Right lung (tissue), 5 donors: ENCODE data around the gene HES6. TPM values are rescaled to one million over a fixed set of nuclear protein-coding genes. Genes with fewer than 3 reads are reported as not detected.
"Not testable (repeated sequence)": the region's sequence is repeated elsewhere in the genome, so short reads cannot be mapped to it uniquely, and the experiment has no call there.

Experiments
- DNase-seq, 2 donors: peaks; one replicate each; pipeline ENCODE4 v3.0.0-alpha.2; 2013
- polyA plus RNA-seq, 5 donors: library from polyadenylated mRNA; unstranded; fragments of 120-200 nt; gene quantifications; one replicate each; pipeline versions ENCODE4 v1.2.1 to v1.2.3, GENCODE V29; 2013; ENCODE audit warnings: inconsistent platforms in 1 of 5, low replicate concordance in 1 of 5; ENCODE audit not compliant: insufficient read length in 5 of 5, insufficient read depth in 1 of 5

Gene HES6
- polyA plus RNA-seq, 5 donors: 2.3 to 8.2 (median 3.9) TPM

DNA sequence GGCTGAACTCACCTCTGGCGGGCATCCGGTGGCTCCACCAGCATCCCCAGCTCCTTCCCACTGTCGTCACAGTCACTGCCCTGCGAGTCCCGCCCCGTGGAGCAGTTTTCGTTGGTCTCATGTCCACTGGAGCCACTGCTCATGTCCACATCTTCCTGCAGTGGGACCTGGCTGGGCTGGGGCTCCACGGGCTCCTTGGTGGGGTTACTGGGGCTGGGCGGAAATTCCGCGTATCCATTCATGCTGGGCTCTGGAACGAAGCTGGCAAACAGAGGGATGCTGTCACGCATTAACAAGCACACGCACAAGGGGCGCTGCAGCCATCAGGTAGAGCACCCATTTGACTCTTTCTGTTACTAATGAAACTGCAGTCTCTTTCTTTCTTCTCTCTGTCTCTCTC lies 37.9 kb upstream of the HES6 start:
- no peak for DNase-seq

DNA sequence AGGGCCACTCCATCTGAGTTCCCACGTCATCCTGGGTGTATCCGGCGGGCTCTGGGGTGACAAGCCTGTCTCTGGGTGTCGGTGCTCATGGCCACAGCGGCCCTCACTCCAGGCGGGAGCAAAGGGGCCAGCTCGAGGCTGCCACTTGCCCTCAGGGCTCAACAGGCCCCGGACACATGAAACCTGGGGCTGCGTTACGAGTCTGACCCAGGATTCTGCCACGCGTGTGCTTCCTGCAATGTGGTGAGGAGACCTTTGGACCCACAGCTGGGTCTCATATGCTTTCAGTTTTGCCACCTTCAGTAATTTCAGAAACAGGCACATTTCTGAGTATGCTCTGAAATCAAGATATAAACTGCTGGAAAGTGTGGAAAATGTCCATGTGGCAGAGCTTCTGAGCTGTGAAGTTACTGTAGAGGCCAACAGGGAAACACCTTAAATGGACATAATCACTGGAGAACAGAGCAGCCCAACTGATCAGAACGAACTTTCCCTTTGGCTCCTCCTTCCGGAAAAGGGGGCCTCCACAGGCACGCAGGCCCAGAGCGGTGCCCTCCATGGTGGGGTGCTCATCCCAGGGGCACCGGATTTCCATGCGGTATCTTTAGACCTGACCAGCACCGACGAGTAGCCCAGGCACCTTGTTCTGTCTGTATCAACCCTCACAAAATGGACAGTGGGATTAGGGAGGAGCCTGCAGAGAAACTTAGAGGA lies 34.5 kb upstream of the HES6 start:
- no peak for DNase-seq

DNA sequence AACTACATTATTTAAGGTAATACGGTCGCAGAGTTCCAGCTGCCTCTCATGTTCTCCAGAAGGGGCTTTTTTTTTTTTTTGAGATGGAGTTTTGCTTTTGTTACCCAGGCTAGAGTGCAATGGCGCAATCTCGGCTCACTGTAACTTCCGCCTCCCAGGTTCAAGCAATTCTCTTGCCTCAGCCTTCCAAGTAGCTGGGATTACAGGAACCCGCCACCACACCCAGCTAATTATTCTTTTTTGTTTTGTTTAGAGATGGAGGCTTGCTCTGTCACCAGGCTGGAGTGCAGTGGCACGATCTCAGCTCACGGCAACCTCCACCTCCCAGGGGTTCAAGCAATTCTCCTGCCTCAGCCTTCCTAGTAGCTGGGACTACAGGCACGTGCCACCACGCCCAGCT lies 33.6 kb upstream of the HES6 start:
- not testable (repeated sequence) for DNase-seq

DNA sequence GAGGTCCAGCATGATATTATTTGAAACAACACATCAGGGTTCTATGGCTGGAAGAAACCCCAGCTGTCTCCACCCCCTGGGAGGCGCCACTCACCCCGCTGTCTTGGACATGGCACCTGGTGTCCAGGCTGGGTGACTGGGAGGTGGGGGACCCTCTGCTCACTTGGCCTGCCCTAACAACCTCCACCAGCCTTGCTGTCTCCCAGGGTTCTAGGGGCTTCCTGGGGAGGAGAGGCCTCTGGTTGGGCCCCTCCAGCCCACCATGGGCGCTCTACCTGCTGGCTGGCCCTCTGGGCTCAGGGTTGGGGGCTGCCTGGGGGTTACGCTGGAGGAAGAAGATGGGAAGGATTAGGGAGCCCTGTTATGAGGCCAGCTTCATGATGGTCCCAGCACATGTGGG lies 32.3 kb upstream of the HES6 start:
- DNase-seq: no peak

DNA sequence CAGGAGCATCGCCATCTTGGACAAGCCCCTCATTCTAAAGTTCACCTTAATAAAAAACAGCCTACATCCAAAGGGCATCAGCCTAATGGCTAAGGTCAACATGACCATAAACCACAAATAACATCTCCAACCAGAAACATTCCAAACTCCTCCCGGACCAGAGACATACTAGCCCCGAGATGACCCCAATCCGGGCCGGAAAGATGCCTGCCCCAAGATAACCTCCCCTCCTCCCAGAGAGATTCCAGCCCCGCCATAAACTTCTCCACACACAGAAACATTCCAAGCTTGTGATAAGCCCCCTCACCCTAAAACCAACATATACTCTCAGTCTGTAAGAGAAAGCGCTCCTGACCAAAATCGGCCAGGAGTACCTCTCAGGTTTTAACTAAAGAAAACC lies 31.8 kb upstream of the HES6 start:
- not testable (repeated sequence) for DNase-seq

DNA sequence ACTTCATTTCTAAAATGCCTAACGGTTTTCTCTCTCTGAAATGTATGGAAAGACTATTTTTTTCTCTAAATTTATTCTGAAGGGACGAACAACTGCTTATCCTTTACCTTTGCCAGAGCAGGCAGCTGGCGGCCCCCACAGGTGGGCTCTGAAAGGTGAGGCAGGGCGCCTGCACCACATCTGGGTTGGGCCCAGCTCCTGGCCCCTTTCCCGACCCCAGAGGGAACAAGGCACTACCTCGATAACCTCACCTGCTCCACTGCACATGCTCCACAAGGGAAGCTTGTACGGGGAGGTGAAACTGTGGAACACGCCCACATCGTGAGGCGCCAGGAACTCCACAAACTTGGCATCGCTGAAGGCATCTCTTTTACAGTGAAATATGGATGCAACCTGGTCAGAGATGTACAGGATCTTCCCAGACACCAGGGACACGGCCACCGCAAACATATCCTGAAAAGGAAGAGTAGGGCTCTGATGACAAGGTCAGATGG lies 31.3 kb upstream of the HES6 start:
- no peak for DNase-seq

DNA sequence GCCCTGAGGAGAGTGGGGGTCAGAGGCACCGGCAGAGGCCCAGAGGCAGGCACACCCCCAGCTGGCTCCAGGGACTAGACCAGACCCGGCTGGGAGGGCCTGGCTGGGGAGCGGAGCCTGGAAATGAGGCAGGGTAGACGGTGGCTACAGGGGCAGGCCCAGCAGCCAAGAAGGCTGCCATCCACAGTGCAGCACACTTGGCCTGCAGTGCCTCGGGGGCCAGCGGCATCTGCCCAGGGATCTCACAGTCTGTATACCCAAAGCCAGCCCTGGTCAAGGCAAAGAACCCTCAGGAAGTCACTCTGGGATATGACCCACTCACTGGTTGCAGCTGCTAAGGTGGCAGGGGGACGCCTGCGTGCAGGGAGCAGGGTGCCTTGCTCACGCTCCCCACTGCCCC lies 30.8 kb upstream of the HES6 start:
- DNase-seq: no peak

DNA sequence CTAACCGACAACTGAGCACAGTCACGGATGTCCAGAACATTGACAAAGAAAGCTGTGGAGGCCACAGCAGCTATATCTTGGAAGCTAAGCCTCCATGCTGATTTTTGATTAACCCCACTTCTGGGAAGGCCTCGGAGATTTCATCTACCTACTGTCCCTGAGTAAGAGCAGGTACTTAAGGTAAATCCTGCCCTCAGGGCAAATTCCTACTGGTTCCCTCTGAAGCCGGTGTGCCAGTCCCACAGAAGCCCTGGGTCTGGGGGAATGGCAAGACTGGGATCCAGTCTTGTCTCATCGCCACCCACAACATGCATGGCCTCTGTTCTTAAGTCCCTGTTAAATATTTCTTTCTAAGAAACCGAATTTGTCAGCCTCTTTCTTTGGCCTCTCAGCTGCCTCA lies 29.9 kb upstream of the HES6 start:
- DNase-seq: no peak

DNA sequence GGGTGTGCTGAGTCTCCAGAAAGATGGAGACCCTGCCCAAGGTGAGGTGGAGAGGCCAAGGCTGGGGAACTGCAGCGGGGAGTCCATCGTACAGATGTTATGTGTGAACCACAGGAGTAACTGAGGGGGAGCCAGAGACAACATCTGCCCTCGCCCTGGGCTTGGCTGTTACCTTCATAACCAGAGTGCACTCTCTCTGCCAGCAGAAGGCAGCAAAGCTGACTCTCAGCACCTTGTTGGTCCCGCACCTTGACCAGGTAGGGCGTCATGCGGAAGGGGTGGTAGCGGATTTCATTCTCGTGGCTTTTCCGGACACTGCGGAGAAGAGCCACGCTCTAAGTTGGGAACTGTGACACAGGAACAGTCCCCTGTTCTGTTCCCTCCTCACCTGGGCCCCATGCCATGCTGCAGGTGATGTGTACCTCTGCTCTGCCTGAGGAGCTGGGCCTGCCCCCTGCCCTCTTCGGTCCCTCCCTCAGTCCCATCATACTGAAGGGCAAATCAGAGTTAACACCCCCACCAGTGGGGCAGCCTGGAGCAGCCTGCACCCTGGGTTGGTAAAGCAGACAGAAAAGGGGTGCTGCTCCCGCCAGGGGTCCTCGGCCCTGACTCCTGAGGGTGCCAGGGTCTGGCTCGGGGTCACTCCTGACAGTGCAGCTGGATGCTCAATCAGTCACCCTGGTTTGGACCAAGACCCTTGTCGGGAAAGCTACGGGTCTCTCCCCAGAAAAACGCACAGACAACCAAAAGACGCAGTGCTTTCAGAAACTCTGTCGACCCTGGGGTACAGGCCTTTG lies 28.2 kb upstream of the HES6 start:
- DNase-seq: no peak

DNA sequence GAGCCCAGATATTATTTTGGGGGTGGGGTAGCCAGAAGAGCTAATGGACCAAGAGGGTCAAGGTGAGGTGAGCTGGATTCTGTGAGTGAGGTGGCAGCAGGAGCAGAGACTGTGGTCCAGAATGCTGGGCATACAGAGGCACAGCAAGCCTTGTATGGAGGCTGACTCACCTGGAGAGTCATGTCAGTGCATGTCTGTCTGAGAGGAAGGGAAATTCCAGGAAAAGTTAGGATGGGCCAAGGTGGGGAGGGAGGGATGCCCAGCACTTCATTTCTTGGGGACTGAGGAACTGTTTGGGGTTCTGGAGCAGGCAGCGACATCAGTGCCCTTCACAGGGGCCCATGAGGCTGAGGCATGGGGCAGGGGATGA lies 27.5 kb upstream of the HES6 start:
- no peak for DNase-seq

DNA sequence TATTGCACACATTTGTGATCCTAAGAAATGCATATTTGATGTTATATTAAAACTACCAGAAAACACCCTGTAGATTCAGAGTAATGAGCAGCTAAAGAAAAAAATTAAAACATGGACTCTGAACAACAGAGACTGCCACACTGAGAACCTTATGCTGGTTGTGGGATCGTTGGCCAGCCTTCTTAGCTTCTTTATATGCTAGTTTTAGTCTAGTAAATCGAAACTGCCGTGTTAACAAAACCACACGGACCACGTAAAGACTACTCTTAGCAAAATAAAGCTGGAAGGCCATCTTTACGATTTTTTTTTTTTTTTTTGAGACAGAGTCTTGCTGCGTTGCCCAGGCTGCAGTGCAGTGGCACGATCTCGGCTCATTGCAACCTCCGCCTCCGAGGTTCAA lies 25.8 kb upstream of the HES6 start:
- DNase-seq: no peak

DNA sequence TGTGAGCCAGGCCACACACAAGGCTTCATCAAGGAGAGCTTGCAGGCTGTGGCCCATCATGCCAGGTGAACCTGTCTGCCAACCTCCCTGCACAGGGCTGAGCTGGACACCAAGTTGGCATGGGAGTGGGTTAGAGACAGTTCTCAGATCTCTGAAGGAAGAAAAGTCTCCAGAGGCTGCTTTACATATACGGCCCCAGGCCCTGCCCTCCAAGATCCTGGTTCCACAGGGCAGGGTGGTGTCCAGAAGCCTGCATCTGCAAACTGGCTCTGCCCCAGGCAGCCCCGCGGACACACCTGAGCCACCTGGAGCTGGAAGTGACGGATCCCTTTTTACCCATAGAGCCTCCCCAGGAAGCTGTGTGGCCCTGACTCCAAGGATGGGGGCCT lies 24.2 kb upstream of the HES6 start:
- DNase-seq: no peak

DNA sequence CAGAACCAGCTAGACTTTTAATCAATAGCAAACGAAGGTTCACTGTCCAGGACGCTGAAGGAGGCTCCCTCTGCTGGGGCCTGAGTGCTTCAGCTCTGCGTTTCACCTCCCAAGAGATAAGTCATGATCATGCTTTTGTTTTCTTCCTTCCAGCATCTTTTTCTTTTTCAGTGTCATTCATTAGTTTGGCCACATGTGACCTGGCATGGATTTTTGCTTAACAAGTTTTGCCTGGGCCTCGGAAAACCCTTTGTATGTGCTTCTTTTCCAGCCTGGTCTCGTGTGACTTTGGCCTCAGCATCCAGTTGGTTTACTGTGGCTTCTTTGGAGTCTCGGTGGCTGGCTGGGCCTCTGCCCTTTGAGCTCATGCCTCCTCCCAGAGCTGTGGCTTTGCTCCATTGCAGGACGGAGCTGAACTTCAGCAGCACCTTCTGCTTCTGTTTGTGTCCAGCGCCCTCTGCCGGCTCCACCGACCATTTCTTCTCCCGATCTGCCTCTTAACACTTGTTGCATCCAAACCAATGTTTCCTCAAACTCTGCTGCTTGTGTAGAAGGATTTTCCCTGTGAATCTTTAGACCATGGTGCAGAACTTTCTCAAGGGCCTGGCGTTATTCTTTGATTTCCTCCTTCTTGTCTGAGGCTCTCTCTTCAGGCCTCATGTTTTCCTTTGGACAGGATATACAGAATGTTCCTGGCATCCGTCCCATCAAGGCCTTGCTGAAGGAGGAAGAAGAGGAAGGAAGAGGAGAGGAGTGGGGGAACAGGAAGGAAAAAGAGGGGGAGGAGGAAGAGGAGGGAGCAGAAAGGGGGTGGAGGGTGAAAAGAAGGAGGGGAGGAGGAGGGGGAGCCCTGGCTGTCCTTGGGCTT lies 23.6 kb upstream of the HES6 start:
- peak; percentile 77 to 87 for DNase-seq

DNA sequence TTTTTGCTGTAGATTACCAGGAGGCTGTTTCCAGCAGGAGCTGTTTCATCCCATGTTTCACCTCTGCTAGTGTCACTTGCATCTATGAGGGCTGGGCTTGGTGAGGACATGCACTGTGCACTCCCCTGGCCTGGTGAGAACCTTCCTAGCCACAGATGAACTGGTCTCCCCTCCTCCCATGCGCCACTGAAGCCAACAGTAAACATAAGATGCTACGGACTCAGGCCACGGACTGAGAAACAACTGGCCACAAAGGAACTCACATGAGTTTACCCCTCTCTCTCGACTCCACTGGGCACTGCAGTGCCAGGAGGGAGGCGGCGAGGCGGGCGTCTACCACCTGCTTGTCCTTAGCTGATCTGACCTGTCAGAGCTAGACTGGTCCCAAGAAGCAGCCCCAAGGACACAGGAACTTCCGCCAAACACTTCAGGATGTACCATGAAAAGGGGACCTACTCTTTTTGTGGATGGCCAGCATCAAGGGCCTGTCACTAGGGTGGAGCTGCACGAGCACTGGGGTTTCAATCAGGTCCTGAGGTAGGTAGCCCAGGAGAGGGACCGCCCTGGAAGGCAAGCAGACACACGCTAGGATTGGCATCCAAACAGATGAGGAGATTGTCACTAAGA lies 22.8 kb upstream of the HES6 start:
- DNase-seq: no peak

DNA sequence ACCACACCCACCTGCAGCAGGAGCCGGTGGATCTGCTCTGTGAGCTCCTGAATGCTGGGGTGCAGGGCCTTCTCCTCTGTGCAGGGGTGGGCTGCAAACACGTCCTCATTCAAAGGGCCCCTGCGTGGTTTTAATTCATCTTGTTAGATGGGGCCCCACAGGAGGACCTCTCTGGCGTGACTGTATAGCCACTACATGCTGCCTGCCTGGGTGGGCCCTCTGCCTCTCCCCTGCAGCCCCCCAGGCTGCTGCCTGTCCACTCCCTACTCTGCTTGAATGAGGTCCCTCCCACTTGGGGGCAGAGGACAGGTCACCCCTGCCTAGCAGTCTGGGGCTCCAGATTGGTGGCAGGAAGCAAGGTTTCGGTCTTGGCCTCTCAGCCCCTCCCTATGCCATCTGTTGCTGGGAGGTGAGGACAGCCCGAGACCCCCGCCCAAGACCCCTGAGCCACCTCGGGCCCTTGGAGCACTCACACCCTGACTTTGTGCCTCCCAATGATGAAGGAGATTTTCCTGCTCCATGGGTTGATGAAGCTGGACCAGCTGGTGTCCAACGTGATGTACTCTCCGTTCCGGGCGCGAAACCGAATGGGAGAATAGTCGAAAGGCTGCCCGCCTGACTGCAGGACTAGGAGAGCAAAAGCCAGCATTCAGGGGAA lies 22.0 kb upstream of the HES6 start:
- DNase-seq: no peak

DNA sequence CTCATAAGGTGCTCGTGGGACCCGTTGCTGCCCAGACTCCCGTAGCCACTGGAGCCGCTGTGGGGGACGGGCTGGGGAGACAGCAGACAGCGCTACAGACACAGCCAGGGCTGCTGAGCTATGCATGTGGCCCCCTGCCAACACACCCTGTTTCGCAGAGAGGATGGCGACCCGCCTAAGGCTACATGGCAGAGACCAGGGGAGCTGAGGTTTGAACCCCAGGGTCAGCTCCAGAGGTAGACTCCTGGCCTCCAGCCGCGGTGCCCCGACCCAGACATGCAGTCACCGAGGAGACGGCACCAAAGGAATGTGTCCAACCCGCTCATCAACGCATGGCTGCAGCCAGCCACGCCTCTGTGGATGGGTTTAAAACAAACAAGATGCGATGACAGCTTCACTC lies 21.0 kb upstream of the HES6 start:
- no peak for DNase-seq

DNA sequence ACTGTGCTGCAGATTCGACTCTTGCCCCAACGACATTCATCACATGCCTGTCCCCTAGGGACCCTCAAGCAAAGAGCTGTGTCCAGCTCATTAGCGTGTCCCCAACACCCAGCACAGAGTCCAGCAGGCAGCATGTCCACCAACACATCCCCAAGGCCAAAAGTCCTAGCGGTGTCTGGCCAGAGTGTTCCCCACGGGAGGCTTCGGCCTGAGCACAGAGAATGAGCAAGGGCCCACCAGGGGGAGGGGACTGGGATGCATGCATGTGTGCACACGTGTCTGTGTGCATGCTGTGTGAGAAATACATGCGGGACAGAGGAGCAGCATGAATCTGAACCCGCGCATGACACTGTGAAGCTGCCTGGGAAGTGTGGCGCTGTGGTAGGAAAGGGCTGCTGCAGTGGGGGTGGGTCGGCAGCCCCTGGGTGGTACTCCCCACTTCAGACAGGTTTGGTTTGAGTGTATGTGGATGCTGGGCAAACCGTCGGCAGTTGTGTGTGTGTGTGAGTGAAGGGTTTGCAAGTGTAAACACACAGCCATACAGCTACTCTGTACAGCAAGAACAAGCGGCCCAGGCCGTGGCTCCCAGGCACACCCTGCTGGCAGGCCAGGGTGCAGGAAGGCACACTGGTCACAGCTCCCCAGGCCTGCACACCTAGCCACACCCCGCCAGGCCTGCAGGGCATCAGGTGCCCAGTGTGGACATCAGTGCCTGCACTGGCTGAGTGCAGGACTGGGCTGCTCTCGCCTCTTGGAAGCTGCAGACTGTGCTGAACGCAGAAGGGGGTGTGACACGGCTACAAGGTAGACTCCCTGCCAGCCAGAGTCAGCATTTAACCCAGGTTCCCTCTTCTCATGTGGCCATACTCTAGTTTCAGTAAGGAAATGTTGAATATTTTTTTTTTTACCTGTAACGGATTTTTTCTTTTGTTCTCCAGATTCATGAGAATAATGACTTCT lies 19.5 kb upstream of the HES6 start:
- DNase-seq: no peak

DNA sequence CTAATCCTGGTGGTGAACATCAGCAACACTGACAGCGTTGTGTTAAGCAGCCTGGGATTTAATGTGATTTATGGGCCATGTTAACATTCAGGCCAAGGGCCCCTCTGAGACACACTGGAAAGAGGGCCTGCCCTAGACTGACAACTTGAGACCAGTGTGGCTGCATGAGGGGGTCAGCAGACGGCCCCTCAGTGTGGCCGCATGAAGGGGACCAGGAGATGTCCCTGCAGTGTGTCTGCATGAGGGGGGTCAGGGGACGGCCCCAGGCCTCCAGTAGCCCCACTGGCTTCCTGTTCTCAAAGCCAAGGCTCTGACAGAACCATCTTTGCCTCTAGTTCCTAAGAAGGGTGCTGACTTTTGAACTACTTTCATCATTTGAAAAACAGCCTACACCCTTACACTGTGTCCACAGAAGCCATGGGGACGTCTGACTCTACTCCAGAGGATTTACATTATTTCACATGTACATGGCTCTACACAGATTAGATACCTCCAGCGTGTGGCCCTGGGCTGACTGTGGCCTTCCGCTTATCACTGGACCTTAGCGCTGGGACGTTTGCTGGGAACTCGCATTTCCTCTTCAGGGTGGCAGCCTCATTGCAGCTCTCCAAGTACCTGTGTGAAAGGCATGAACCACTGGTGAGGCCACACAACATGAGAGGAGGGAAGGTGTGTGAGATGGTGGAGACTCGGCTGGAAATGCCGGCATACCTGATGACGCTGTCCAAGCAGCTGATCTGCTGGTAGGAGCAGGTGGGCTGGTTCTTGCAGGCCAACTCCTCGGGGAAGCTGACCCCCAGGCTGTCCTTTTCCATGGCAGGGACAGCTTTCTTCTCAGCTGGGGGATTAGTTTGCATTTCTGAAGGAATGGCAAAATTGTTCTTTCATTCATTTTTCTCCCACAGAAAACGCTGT lies 18.2 kb upstream of the HES6 start:
- DNase-seq: no peak

DNA sequence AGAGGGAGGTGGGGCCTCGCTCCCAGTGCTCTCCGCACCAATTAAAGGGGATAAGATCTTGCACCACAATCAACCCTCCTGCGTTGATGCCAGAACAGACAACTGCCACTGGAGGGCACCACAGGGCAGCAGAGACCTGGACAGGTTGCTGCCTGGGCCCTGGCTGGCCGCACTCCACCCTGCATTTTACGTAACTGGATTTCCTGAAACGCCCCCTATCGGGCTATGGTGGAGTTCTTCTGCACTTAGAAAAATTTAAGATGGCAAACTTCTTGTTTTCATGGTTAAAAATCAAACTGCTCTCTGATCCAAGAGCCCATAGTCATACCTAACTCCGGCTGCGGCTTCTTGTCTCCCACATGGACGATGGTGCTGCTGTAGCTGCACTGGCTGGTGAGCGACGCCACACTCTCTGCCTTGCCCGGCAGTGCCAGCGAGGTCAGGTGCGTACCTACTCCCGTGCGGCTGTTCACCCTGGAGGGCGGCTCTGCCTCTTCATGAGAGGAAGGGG lies 16.8 kb upstream of the HES6 start:
- peak in 1 of 2 donors; percentile 47 for DNase-seq
